Activated CD4-positive, alpha-beta T cell treated with anti-CD3 and anti-CD28 coated beads for 1 hour (primary cell): ENCODE measurements around the gene CPZ.

Source experiments
- DNase-seq: peaks from one replicate; pipeline ENCODE4 v3.0.0-alpha.2; 2020

CPZ gene

GRCh38 chr4:8596891-8597290 is 4.3 kb downstream of the CPZ start:
- DNase-seq = no peak

GRCh38 chr4:8597319-8597718 is 4.8 kb downstream of the CPZ start:
- DNase-seq = no peak

DNA sequence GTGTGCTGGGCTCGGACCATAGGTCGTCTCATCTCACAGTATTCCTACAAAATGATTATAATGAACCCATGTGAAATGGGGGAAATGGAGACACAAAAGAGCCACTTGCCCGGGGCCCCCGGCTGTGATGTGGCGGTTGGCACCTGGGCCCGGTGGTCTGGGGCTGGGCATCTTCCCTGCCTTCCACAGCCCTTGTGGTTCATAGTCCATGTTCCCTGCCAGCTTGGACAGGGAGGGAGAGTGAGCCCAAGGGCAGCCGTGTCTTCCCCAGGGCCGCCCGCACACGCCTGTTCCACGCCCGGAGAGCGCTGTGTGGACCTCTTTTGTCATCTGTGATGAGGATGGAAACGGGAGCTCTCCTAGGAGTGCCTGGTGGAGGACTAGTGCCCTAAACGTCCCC is 5.2 kb downstream of the CPZ start:
- no peak for DNase-seq

DNA sequence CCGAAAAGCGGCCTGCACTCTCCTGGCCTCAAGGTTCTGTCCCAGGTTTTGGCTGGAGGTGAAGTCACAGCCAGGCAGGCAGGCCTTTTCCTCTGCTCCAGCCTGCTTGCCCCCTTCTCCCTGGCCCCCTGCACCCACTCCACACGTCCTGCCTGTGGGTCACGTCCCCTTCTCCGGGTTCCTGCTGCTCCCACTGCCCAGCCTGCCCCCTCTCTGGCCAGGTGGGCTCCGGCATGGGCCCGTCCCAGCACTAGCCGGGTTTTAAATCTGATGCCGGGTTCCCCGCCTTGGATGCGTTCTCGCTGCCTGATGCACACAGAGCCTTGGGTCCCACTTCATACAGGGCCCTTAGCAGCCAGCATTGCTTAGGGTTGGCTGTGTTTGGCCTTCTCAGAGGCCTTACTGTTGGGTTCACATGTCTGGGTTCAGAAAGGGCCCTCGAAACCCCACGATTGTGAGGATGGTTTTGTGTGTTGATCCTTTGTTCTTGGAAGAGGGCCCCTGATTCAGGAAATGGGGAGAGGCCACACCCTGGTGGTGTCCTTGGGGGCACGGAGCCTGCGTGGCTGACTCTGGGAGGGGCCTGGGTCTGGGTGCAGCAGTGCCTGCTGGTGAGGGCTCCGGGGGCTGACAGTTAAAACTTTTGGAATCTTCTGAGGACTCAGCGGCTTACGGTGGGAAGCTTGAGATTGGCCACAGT is 6.0 kb downstream of the CPZ start:
- no peak for DNase-seq

GRCh38 chr4:8599091-8599460 is 6.5 kb downstream of the CPZ start:
- no peak for DNase-seq

DNA sequence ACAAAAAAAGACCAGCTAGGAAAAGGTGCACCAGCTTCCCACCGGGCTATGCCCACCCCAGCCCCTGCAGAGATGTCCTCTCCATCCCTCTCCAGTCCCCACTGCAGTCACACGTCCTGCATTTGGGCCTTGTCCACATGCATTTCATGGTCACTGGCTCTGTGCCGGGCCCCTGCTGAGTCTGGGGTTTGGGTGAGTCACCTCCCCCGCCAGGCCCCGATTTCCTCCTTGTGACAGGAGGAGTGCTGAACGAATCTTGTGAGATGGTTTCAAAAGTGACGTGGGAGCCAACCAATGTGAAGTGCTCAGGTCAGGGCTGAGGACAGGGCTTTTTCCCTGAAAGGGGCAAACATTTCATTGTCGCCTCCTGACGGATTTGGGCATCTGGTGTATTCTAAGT is 7.1 kb downstream of the CPZ start:
- no peak for DNase-seq

- no peak for DNase-seq
Observed at GRCh38 chr4:8600266-8600665, 7.7 kb downstream of the CPZ start.

GRCh38 chr4:8600686-8601085 is 8.1 kb downstream of the CPZ start:
- DNase-seq = no peak

DNA sequence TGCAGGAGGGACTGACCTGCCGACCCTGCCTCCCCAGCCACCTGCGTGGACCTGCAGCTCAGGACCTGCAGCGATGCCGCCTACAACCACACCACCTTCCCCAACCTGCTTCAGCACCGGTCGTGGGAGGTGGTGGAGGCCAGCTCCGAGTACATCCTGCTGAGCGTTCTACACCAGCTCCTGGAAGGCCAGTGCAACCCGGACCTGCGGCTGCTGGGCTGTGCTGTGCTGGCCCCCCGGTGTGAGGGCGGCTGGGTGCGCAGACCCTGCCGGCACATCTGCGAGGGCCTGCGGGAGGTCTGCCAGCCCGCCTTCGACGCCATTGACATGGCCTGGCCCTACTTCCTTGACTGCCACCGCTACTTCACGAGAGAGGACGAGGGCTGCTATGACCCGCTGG is 8.5 kb downstream of the CPZ start:
- DNase-seq = no peak

DNA sequence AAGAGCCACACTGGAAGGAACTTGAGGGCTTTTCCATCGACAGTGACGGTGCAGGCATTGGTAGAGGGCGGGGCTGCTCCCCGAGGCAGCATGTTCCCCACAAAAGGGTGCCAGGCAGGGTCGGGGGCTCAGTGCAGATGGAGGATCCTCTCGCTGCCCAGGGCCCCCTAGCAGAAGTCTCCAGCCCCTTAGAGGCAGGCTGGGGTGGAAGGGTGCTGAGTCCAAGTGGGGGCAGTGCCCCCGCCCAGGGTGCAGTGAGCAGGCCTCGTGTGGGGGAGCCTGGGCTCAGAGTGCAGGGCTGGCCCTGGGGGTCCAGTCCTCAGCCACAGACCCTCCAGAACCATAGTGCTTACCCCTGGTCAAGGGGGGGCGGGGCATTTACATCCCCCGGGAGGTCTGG is 9.0 kb downstream of the CPZ start:
- DNase-seq = no peak

GRCh38 chr4:8602686-8603430 is 10.3 kb downstream of the CPZ start:
- DNase-seq = no peak

DNA sequence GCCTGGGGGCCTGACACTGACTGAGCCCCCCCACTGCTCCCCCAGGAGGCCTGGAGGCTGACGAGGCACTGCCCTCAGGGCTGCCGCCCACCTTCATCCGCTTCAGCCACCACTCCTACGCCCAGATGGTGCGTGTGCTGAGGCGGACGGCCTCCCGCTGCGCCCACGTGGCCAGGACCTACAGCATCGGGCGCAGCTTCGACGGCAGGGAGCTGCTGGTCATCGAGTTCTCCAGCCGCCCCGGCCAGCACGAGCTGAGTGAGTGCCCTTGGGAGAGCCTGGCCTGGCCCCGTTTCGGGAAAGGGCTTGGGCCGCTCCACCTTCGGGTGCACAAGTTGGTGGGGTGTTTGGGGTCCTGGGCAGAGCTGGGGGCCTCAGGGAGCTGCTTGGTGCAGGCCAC is 11.4 kb downstream of the CPZ start:
- DNase-seq = no peak

DNA sequence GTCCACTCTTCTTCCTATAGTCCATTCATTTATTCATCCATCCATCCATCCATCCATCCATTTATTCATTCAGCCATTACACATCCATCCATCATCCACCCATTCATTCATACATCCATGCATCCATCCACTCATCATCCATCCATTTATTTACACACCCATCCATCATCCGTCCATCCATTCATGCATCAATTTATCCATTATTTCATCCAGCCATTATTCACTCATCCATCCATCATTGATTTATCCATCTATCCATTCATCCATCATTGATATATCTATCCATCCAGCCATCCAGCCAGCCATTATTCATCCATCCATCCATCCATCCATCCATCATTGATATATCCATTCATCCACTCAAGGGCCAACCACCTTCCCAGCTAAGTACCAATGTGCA is 12.7 kb downstream of the CPZ start:
- no peak for DNase-seq

DNA sequence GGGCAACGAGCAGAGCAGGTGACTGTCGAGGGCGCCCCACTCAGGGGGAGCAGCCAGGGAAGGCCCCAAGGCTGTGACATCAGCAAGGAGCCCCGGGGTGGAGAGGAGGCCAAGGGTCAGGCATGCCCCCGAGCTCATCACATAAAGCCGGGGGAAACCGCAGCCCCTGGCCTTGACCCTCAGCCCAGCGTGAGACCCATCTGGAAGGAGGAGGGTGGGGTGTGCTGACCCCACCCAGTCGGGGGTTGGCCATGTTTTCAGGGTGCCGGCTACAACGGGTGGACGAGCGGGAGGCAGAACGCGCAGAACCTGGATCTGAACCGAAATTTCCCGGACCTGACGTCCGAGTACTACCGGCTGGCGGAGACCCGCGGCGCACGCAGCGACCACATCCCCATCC is 13.9 kb downstream of the CPZ start:
- no peak for DNase-seq

DNA sequence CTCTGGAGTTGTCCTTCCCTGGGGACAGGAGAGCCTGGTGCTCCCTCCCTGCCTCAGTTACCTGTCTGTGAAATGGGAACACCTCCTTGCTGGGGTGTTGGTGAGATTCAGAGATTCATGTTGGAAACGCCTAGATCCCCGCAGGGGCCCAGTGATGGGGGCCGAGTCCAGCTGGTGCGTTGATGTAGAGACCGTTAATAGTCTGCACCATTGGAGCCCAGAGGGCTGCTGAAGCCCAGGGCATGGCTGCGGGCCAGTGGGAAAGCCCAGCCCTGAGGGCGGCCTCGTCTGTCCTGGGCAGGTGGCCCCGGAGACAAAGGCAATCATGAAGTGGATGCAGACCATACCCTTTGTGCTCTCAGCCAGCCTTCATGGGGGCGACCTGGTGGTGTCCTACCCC is 14.4 kb downstream of the CPZ start:
- no peak for DNase-seq

GRCh38 chr4:8607603-8608481 is 15.3 kb downstream of the CPZ start:
- peak; percentile 14 for DNase-seq

GRCh38 chr4:8608714-8609391 is 16.3 kb downstream of the CPZ start:
- no peak for DNase-seq

DNA sequence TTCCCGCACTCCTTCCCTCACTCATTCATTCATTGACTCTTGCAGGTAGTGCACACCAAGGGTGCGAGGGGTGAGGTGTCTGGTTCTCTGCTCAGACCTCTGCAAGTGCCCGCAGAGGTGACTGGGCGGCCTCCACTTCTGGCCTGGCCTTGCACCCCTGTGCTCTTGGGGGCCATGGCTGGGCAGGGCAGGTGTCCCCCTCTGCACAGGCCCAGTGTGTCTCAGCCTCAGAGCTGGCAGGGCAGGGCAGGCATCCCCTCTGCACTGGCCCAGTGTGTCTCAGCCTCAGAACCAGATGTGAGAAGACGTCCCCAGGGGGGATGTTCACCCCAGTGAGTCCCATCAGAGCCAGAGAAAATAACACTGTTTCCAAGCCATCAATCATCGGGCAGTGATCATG is 16.8 kb downstream of the CPZ start:
- DNase-seq = no peak

GRCh38 chr4:8609824-8610350 is 17.3 kb downstream of the CPZ start:
- DNase-seq = no peak

DNA sequence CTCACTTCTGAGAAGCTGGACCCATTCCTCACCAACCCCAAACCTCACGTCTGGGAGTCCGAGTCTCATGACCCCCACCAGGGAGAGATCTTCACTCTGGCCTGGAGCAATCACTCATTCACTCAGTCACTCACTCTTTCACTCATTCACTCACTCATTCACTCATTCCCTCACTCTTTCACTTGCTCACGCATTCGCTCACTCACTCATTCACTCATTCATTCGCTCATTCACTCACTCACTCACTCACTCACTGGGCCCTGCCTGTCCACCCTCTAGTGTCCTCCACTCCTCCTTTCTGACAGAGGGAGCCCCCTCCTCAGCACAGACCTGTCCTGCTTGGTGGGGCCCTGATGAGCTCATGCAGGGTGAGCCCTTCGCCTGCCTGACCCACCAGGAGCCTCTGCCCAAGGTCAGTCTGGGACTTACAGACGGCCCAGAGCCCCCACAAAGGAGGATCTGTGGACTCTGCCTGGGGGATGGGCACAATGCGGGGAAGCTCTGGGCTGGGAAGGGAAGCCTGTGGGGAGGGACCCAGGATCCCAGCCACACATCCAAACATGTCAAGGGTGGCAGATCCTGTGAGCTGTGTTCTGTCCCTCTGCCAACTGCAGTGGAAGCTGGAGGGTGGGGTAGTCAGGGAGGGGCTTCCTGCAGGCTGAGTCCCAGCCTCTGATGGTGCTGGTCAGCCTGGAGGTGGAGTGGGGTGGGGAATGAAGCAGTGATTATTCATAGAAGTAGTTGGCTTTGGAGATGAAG is 18.5 kb downstream of the CPZ start:
- DNase-seq = no peak

GRCh38 chr4:8612646-8613045 is 20.1 kb downstream of the CPZ start:
- no peak for DNase-seq
